GM23248 (cell line): Measurements from ENCODE around the gene PCSK5.

ENCODE experiments used
- EZH2 ChIP-seq: fragments of 200-600 bp; sonication (generic); IDR thresholded peaks from 2 replicates; pipeline ENCODE4 v1.6.1; 2018; ENCODE audit warnings: antibody characterized with exemption, mild to moderate bottlenecking; ENCODE audit not compliant: insufficient read depth, poor library complexity, severe bottlenecking
- EZH2phosphoT487 ChIP-seq: fragments of 200-600 bp; sonication (generic); IDR thresholded peaks from 2 replicates; pipeline ENCODE4 v1.6.1; 2018; ENCODE audit warnings: antibody characterized with exemption, moderate library complexity, mild to moderate bottlenecking, low read depth; ENCODE audit not compliant: insufficient read depth

- TF ChIP-seq EZH2 (no peak), EZH2phosphoT487 (no peak)
Observed at GRCh38 chr9:76353280-76353679, 462.8 kb downstream of the PCSK5 start.
